GM23338 (cell line): Measurements from ENCODE around the gene CACNB4. TPM values are rescaled to one million over a fixed set of nuclear protein-coding genes. Genes with fewer than 3 reads are reported as not detected.

Source experiments
- ATAC-seq: fragments of 200-7000 bp; cut with Tn5 transposase; 3 replicates; pipeline ENCODE4 v1.9.1; 2020
- DNase-seq: peaks from one replicate; pipeline ENCODE4 v3.0.0-alpha.2; 2015; ENCODE audit warnings: low spot score
- H2AFZ ChIP-seq: fragments of 200-600 bp; sonication (generic); 2 replicates; pipeline ENCODE4 v1.8.0; 2016; ENCODE audit warnings: antibody characterized with exemption, mild to moderate bottlenecking, moderate library complexity
- H3F3A ChIP-seq: fragments of 200-600 bp; sonication (generic); replicated peaks from 2 replicates; pipeline ENCODE4 v1.8.0; 2017; ENCODE audit warnings: antibody characterized with exemption, mixed run types, low read depth
- H3K27ac ChIP-seq: fragments of 200-600 bp; sonication (generic); 2 replicates; pipeline ENCODE4 v1.6.1; 2016; ENCODE audit warnings: low read depth
- H3K27me3 ChIP-seq: fragments of 200-600 bp; sonication (generic); 2 replicates; pipeline ENCODE4 v1.8.0; 2016; ENCODE audit warnings: mild to moderate bottlenecking, mixed run types, moderate library complexity; ENCODE audit not compliant: insufficient read depth
- H3K36me3 ChIP-seq: fragments of 200-600 bp; sonication (generic); 2 replicates; pipeline ENCODE4 v1.8.0; 2016; ENCODE audit warnings: mild to moderate bottlenecking; ENCODE audit not compliant: insufficient read depth
- H3K4me1 ChIP-seq: fragments of 200-600 bp; sonication (generic); 2 replicates; pipeline ENCODE4 v1.8.0; 2016; ENCODE audit warnings: mild to moderate bottlenecking, moderate library complexity; ENCODE audit not compliant: insufficient read depth
- H3K4me2 ChIP-seq: fragments of 200-600 bp; sonication (generic); 2 replicates; pipeline ENCODE4 v1.7.1; 2017; ENCODE audit warnings: mixed run types
- H3K4me3 ChIP-seq: fragments of 200-600 bp; sonication (generic); 2 replicates; pipeline ENCODE4 v1.6.1; 2016; ENCODE audit warnings: mixed run types
- H3K79me2 ChIP-seq: fragments of 200-600 bp; sonication (generic); replicated peaks from 2 replicates; pipeline ENCODE4 v1.8.0; 2017; ENCODE audit warnings: mild to moderate bottlenecking; ENCODE audit not compliant: insufficient read depth
- H3K9me2 ChIP-seq: fragments of 200-600 bp; sonication (generic); 2 replicates; pipeline ENCODE4 v1.8.0; 2017; ENCODE audit not compliant: insufficient read depth
- H4K20me1 ChIP-seq: fragments of 200-600 bp; sonication (generic); replicated peaks from 2 replicates; pipeline ENCODE4 v1.8.0; 2017; ENCODE audit warnings: mild to moderate bottlenecking; ENCODE audit not compliant: insufficient read depth
- H3K27ac Mint-ChIP-seq: 2 replicates; pipeline ENCODE4 v1.8.0; 2020; ENCODE audit warnings: inconsistent platforms, mild to moderate bottlenecking, moderate library complexity, mixed read lengths
- H3K27me3 Mint-ChIP-seq: 3 replicates; pipeline ENCODE4 v1.8.0; 2022; ENCODE audit warnings: low read depth, mild to moderate bottlenecking, moderate library complexity, mixed read lengths, inconsistent platforms; ENCODE audit not compliant: insufficient read depth, poor library complexity
- H3K36me3 Mint-ChIP-seq: 3 replicates; pipeline ENCODE4 v1.8.0; 2021; ENCODE audit warnings: low read depth, mild to moderate bottlenecking, inconsistent platforms, moderate library complexity, mixed read lengths
- H3K4me1 Mint-ChIP-seq: 3 replicates; pipeline ENCODE4 v1.8.0; 2020; ENCODE audit warnings: mild to moderate bottlenecking, inconsistent platforms, mixed read lengths
- H3K4me3 Mint-ChIP-seq: 3 replicates; pipeline ENCODE4 v1.8.0; 2021; ENCODE audit warnings: moderate library complexity, mild to moderate bottlenecking, inconsistent platforms, mixed read lengths
- H3K9me3 Mint-ChIP-seq: 3 replicates; pipeline ENCODE4 v1.8.0; 2020; ENCODE audit warnings: moderate library complexity, mild to moderate bottlenecking, inconsistent platforms, mixed read lengths
- CREB1 ChIP-seq: fragments of 250-450 bp; sonication (Bioruptor Pico); IDR thresholded peaks from 2 replicates; pipeline ENCODE4 v1.5.0; 2020; ENCODE audit warnings: low read depth, mild to moderate bottlenecking, moderate library complexity
- ETS1 ChIP-seq: IDR thresholded peaks from 2 replicates; pipeline ENCODE4 v1.6.1; 2016; ENCODE audit warnings: antibody characterized with exemption
- JUNB ChIP-seq: IDR thresholded peaks from one replicate; pipeline ENCODE4 v1.6.1; 2016; ENCODE audit warnings: antibody characterized with exemption; ENCODE audit not compliant: unreplicated experiment
- NANOG ChIP-seq: IDR thresholded peaks from 2 replicates; pipeline ENCODE4 v1.6.1; 2016; ENCODE audit warnings: antibody characterized with exemption, borderline replicate concordance
- STAT1 ChIP-seq: IDR thresholded peaks from one replicate; pipeline ENCODE4 v1.6.1; 2016; ENCODE audit warnings: antibody characterized with exemption; ENCODE audit not compliant: unreplicated experiment
- ZNF331 ChIP-seq: fragments of 250-450 bp; sonication (Bioruptor Pico); IDR thresholded peaks from 2 replicates; pipeline ENCODE4 v1.5.0; 2020; ENCODE audit warnings: low read depth, mild to moderate bottlenecking, moderate library complexity
- polyA plus RNA-seq: library from polyadenylated mRNA; unstranded; fragments of >200 nt; fragmentation: Nextera tagmentation; extraction: Ambion mirVana; gene quantifications from 2 replicates; pipeline ENCODE4 v1.2.1, GENCODE V29; 2016
- total RNA-seq: library from RNA; depleted of rRNA; stranded (reverse); fragments of >200 nt; shearing (Covaris generic); gene quantifications from 2 replicates; pipeline ENCODE4 v1.2.3, GENCODE V29; 2014
- TF ChIP-seq, protein P1 (sequence below): IDR thresholded peaks from one replicate; pipeline ENCODE4 v1.6.1; 2018; ENCODE audit warnings: antibody characterized with exemption; ENCODE audit not compliant: unreplicated experiment
- TF ChIP-seq, protein P2 (sequence below), 2 experiments: fragments of 200-600 bp in 1 of 2; sonication (generic) in 1 of 2; conservative IDR thresholded peaks; 2 replicates each; pipeline versions ENCODE4 v1.5.1 to v1.6.1; 2016 to 2017; ENCODE audit warnings: antibody characterized with exemption in 2 of 2, low read depth in 2 of 2, mild to moderate bottlenecking in 2 of 2, moderate library complexity in 1 of 2
- TF ChIP-seq, protein P3 (sequence below): fragments of 250-450 bp; sonication (Bioruptor Pico); IDR thresholded peaks from 2 replicates; pipeline ENCODE4 v1.5.0; 2020; ENCODE audit warnings: mild to moderate bottlenecking, moderate library complexity

CACNB4 gene
- total and polyA plus RNA-seq, 2 experiments from 2014 or later: 4.0 to 9.8 TPM

GRCh38 chr2:152025678-152026287, 73.1 kb downstream of the CACNB4 start:
- Histone ChIP-seq H3F3A (no peaks in the 10 kb centered on the region), H3K9me2 (no peaks in the 10 kb centered on the region), H3K27me3 (no peaks in the 10 kb centered on the region), H3K4me2 (peak overlapping the region; percentile 68), H3K36me3 (0 out of 2 replicates have a peak, but pooled peaks cover 2% of the 10 kb centered on the region), H2AFZ (no peak overlapping the region), H3K4me3 (peak overlapping the region; percentile 43), H4K20me1 (no peaks in the 10 kb centered on the region), H3K79me2 (no peaks in the 10 kb centered on the region), H3K27ac (no peak overlapping the region), H3K4me1 (no peaks in the 10 kb centered on the region)
- DNase-seq (peak; percentile 85), ATAC-seq (peak; percentile 99)
- H3K36me3 Mint-ChIP-seq: peaks cover 4% of the 10 kb centered on the region; the same call in 1 of the 3 replicates
- no peak overlapping the region for H3K27ac Mint-ChIP-seq
- H3K27me3 Mint-ChIP-seq: peaks cover 4% of the 10 kb centered on the region
- H3K9me3 Mint-ChIP-seq: peaks cover 4% of the 10 kb centered on the region; the same call in 1 of the 3 replicates
- no peaks in the 10 kb centered on the region for H3K4me1 Mint-ChIP-seq
- H3K4me3 Mint-ChIP-seq: peak overlapping the region; percentile 63
- TF ChIP-seq ETS1: 0 out of 2 replicates have a peak, but pooled peaks have one; percentile 20
- TF ChIP-seq CREB1 (CRISPR knock-in tag): 0 out of 2 replicates have a peak, but pooled peaks have one; percentile 8
- TF ChIP-seq, protein P1, sequence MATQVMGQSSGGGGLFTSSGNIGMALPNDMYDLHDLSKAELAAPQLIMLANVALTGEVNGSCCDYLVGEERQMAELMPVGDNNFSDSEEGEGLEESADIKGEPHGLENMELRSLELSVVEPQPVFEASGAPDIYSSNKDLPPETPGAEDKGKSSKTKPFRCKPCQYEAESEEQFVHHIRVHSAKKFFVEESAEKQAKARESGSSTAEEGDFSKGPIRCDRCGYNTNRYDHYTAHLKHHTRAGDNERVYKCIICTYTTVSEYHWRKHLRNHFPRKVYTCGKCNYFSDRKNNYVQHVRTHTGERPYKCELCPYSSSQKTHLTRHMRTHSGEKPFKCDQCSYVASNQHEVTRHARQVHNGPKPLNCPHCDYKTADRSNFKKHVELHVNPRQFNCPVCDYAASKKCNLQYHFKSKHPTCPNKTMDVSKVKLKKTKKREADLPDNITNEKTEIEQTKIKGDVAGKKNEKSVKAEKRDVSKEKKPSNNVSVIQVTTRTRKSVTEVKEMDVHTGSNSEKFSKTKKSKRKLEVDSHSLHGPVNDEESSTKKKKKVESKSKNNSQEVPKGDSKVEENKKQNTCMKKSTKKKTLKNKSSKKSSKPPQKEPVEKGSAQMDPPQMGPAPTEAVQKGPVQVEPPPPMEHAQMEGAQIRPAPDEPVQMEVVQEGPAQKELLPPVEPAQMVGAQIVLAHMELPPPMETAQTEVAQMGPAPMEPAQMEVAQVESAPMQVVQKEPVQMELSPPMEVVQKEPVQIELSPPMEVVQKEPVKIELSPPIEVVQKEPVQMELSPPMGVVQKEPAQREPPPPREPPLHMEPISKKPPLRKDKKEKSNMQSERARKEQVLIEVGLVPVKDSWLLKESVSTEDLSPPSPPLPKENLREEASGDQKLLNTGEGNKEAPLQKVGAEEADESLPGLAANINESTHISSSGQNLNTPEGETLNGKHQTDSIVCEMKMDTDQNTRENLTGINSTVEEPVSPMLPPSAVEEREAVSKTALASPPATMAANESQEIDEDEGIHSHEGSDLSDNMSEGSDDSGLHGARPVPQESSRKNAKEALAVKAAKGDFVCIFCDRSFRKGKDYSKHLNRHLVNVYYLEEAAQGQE: no peak
- TF ChIP-seq, protein P2, sequence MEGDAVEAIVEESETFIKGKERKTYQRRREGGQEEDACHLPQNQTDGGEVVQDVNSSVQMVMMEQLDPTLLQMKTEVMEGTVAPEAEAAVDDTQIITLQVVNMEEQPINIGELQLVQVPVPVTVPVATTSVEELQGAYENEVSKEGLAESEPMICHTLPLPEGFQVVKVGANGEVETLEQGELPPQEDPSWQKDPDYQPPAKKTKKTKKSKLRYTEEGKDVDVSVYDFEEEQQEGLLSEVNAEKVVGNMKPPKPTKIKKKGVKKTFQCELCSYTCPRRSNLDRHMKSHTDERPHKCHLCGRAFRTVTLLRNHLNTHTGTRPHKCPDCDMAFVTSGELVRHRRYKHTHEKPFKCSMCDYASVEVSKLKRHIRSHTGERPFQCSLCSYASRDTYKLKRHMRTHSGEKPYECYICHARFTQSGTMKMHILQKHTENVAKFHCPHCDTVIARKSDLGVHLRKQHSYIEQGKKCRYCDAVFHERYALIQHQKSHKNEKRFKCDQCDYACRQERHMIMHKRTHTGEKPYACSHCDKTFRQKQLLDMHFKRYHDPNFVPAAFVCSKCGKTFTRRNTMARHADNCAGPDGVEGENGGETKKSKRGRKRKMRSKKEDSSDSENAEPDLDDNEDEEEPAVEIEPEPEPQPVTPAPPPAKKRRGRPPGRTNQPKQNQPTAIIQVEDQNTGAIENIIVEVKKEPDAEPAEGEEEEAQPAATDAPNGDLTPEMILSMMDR (conservative IDR thresholded peaks at IDR 0.05; ENCODE audit: low read depth in 2 of 2): peak; percentile 92 to 100
- no peak for TF ChIP-seq JUNB
- no peak for TF ChIP-seq ZNF331 (CRISPR knock-in tag)

- Mint-ChIP-seq H3K36me3 (no peaks in the 10 kb centered on the region), H3K27me3 (peaks cover 4% of the 10 kb centered on the region), H3K4me1 (no peaks in the 10 kb centered on the region), H3K4me3 (no peak overlapping the region), H3K9me3 (no peaks in the 10 kb centered on the region), H3K27ac (no peak overlapping the region)
- H3K4me1 ChIP-seq: no peaks in the 10 kb centered on the region
- no peak overlapping the region for H3K4me2 ChIP-seq
- no peak overlapping the region for H3K4me3 ChIP-seq
- ATAC-seq (no peak), DNase-seq (no peak)
- H2AFZ ChIP-seq: no peak overlapping the region
- no peaks in the 10 kb centered on the region for H3K27me3 ChIP-seq
- no peaks in the 10 kb centered on the region for H3F3A ChIP-seq
- no peak overlapping the region for H3K27ac ChIP-seq
- no peaks in the 10 kb centered on the region for H3K36me3 ChIP-seq
- H3K79me2 ChIP-seq: no peaks in the 10 kb centered on the region
- no peaks in the 10 kb centered on the region for H4K20me1 ChIP-seq
- H3K9me2 ChIP-seq: no peaks in the 10 kb centered on the region
- TF ChIP-seq STAT1: no peak
- TF ChIP-seq NANOG: no peak
- TF ChIP-seq, protein P3, sequence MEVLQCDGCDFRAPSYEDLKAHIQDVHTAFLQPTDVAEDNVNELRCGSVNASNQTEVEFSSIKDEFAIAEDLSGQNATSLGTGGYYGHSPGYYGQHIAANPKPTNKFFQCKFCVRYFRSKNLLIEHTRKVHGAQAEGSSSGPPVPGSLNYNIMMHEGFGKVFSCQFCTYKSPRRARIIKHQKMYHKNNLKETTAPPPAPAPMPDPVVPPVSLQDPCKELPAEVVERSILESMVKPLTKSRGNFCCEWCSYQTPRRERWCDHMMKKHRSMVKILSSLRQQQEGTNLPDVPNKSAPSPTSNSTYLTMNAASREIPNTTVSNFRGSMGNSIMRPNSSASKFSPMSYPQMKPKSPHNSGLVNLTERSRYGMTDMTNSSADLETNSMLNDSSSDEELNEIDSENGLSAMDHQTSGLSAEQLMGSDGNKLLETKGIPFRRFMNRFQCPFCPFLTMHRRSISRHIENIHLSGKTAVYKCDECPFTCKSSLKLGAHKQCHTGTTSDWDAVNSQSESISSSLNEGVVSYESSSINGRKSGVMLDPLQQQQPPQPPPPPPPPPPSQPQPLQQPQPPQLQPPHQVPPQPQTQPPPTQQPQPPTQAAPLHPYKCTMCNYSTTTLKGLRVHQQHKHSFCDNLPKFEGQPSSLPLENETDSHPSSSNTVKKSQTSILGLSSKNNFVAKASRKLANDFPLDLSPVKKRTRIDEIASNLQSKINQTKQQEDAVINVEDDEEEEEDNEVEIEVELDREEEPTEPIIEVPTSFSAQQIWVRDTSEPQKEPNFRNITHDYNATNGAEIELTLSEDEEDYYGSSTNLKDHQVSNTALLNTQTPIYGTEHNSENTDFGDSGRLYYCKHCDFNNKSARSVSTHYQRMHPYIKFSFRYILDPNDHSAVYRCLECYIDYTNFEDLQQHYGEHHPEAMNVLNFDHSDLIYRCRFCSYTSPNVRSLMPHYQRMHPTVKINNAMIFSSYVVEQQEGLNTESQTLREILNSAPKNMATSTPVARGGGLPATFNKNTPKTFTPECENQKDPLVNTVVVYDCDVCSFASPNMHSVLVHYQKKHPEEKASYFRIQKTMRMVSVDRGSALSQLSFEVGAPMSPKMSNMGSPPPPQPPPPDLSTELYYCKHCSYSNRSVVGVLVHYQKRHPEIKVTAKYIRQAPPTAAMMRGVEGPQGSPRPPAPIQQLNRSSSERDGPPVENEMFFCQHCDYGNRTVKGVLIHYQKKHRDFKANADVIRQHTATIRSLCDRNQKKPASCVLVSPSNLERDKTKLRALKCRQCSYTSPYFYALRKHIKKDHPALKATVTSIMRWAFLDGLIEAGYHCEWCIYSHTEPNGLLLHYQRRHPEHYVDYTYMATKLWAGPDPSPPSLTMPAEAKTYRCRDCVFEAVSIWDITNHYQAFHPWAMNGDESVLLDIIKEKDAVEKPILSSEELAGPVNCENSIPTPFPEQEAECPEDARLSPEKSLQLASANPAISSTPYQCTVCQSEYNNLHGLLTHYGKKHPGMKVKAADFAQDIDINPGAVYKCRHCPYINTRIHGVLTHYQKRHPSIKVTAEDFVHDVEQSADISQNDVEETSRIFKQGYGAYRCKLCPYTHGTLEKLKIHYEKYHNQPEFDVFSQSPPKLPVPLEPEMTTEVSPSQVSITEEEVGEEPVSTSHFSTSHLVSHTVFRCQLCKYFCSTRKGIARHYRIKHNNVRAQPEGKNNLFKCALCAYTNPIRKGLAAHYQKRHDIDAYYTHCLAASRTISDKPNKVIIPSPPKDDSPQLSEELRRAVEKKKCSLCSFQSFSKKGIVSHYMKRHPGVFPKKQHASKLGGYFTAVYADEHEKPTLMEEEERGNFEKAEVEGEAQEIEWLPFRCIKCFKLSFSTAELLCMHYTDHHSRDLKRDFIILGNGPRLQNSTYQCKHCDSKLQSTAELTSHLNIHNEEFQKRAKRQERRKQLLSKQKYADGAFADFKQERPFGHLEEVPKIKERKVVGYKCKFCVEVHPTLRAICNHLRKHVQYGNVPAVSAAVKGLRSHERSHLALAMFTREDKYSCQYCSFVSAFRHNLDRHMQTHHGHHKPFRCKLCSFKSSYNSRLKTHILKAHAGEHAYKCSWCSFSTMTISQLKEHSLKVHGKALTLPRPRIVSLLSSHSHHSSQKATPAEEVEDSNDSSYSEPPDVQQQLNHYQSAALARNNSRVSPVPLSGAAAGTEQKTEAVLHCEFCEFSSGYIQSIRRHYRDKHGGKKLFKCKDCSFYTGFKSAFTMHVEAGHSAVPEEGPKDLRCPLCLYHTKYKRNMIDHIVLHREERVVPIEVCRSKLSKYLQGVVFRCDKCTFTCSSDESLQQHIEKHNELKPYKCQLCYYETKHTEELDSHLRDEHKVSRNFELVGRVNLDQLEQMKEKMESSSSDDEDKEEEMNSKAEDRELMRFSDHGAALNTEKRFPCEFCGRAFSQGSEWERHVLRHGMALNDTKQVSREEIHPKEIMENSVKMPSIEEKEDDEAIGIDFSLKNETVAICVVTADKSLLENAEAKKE: no peak
Measured at GRCh38 chr2:152024477-152024876, 74.4 kb downstream of the CACNB4 start.
